CMK (cell line): ENCODE measurements around the gene RAD51B.
"Not testable (repeated sequence)": the region's sequence is repeated elsewhere in the genome, so short reads cannot be mapped to it uniquely, and the experiment has no call there.

Experiments used
- DNase-seq: peaks from one replicate; pipeline ENCODE4 v3.0.0-alpha.2; 2010; ENCODE audit warnings: low read depth

RAD51B gene

GRCh38 chr14:68212361-68212760 lies 392.8 kb downstream of the RAD51B start:
- no peak for DNase-seq

- no peak for DNase-seq
Observed at GRCh38 chr14:68214431-68214830, 394.9 kb downstream of the RAD51B start.

- no peak for DNase-seq
Observed at GRCh38 chr14:68215629-68216028, 396.1 kb downstream of the RAD51B start.

GRCh38 chr14:68216079-68216478 lies 396.5 kb downstream of the RAD51B start:
- DNase-seq: no peak

GRCh38 chr14:68216957-68217356 lies 397.4 kb downstream of the RAD51B start:
- DNase-seq: no peak

GRCh38 chr14:68217791-68218340 lies 398.3 kb downstream of the RAD51B start:
- DNase-seq: no peak

GRCh38 chr14:68219407-68219806 lies 399.8 kb downstream of the RAD51B start:
- no peak for DNase-seq

GRCh38 chr14:68221046-68221445 lies 401.5 kb downstream of the RAD51B start:
- DNase-seq: not testable (repeated sequence)

GRCh38 chr14:68222154-68222553 lies 402.6 kb downstream of the RAD51B start:
- no peak for DNase-seq

- no peak for DNase-seq
Observed at GRCh38 chr14:68222726-68223125, 403.1 kb downstream of the RAD51B start.

- DNase-seq: no peak
Observed at GRCh38 chr14:68223631-68224030, 404.1 kb downstream of the RAD51B start.

- no peak for DNase-seq
Observed at GRCh38 chr14:68225321-68225720, 405.7 kb downstream of the RAD51B start.

GRCh38 chr14:68226523-68226922 lies 406.9 kb downstream of the RAD51B start:
- DNase-seq: no peak

- no peak for DNase-seq
Observed at GRCh38 chr14:68228656-68229055, 409.1 kb downstream of the RAD51B start.

- no peak for DNase-seq
Observed at GRCh38 chr14:68229423-68230100, 410.0 kb downstream of the RAD51B start.

- no peak for DNase-seq
Observed at GRCh38 chr14:68230202-68230949, 410.8 kb downstream of the RAD51B start.

GRCh38 chr14:68230950-68231717 lies 411.6 kb downstream of the RAD51B start:
- no peak for DNase-seq

- no peak for DNase-seq
Observed at GRCh38 chr14:68231898-68232297, 412.3 kb downstream of the RAD51B start.

- DNase-seq: no peak
Observed at GRCh38 chr14:68232300-68233055, 412.9 kb downstream of the RAD51B start.

GRCh38 chr14:68233101-68233784 lies 413.7 kb downstream of the RAD51B start:
- DNase-seq: no peak
